GM18498 (cell line): Measurements from ENCODE around the gene MYH15.
"Not testable (repeated sequence)": the region's sequence is repeated elsewhere in the genome, so short reads cannot be mapped to it uniquely, and the experiment has no call there.

Experiments
- ATAC-seq: cut with Tn5 transposase; IDR thresholded peaks from one replicate; pipeline ENCODE4 v1.9.1; 2021; ENCODE audit warnings: mild to moderate bottlenecking, moderate library complexity; ENCODE audit not compliant: unreplicated experiment

The MYH15 gene

DNA sequence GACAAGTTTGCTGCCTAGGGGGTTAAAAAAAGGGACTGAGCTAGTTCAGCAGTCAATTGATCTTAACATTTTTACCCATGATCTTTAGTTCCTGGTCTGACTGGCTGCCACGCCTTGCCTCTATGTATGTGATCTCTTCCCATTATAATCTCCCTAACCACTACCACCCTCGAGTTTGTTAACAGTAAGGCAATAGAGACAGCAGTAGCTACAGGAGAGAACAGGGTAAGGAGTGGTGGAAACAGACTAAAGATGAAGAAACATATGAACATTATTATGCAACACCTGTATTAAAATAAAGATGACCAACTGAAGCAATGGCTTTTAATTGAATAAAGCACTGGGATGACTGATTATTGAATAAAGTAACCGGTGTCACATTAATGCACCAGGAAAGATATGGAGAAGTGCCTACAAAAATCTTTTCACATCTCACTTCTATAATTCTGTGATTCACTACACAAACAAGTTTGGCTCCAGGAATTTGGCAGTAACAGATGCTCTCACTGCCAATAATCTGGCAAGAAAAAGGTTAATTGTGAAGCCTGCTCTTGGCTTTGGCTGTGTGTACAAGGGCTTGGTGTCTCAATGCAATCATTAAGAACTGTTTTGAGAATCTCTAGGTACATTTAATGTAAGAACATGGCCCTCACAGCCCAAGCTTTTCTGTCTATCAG is 118.3 kb downstream of the MYH15 start:
- no peak for ATAC-seq

DNA sequence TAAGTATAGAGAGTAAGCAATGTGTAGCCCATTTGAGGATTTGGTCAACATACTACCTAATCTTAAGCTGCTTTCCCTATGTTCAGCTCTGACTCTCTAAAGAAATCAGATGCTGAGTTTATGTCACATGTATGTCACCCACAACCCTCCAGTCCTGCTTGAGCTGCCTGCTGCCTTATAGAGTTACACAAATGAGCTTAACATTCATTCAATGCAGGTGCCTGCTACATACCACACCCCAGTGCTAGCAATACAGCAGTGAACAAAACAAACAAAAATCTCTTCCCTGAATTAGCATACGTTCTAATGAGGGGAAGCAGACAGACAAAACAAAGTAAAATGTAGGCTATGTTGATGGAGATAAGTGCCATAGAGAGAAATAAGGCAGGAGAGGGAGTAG is 121.0 kb downstream of the MYH15 start:
- ATAC-seq, result no peak

DNA sequence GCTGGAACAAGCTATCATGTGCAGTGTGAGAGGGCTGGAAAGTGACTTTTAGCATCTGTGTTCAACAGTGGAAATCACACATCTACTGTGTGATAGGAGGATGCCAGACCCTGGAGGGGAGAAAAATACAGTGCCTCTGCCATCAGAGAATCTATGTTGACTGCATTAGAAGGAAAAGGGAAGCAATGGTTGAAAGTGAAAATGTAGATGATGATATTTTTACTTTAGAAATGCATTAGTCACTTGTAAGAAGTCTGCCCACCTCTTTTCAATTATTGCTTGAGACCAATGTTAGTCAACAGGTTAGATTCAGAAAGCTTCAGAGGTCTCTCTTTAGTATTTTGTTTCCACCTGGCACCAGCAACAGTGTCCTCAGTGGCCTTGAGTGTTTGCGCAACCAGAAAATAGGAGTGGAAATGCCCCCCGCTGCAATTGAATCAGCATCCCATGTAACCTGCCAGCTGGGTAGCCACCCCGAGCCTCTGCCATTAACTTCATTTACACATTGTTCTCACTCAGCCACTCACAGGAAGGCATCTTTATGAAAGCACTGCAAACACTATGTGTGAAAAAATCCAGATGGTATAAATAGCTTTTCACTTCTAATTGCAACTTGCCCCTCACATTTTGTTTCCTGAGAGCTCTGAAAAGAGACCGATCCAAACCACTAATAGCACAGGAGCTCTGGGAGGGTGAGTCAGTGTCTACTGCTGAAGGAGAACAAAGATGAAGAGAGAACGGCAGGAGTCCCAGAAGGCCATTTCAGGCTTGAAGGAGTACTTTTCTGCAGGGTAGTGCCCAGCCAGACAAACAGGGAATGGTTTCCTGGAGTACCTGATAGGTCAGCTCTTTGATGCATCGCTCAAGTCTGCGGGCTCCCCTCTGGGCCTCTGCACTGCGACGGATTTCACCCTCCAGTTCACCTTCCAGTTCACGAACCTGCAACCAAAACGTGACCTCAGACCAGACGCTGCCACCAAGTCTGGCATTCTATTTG is 122.0 kb downstream of the MYH15 start:
- peak; percentile 76 for ATAC-seq

DNA sequence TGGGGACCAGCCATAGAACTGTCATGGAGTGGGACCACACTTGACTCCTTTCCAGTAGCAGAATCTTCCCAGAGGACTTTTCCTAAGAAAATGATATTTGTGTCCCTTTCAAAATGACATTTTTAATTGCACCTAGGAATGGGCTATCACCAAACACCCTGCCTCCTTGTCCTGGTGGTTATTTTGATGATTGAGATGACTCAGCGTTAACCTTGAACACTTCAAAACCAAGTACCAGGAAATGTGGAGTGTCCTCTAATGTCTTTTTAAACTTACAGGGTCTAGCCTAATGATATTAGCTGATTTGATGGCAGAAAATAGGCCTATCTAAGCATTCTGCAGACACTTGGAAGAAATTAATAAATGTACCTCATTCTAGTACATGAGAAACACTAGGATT is 123.3 kb downstream of the MYH15 start:
- ATAC-seq, result no peak

DNA sequence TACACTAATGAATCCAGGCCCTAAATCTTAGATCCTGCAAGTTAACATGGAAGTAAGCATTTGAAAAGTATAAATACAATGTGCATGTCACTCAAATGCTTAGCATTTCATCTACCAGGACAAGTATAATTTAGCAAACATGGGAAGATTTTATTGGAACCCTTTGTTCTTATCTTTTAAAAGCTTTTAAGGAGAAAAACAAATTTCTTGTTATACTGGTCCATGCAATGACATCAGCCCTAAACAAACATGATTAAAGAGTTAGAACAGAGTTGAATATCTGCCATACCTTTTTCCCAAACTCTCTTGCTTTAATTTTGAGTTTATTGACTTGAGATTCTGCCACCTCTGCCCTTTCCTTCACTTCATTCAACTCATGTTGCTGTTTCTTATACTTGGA is 127.1 kb downstream of the MYH15 start:
- no peak for ATAC-seq

DNA sequence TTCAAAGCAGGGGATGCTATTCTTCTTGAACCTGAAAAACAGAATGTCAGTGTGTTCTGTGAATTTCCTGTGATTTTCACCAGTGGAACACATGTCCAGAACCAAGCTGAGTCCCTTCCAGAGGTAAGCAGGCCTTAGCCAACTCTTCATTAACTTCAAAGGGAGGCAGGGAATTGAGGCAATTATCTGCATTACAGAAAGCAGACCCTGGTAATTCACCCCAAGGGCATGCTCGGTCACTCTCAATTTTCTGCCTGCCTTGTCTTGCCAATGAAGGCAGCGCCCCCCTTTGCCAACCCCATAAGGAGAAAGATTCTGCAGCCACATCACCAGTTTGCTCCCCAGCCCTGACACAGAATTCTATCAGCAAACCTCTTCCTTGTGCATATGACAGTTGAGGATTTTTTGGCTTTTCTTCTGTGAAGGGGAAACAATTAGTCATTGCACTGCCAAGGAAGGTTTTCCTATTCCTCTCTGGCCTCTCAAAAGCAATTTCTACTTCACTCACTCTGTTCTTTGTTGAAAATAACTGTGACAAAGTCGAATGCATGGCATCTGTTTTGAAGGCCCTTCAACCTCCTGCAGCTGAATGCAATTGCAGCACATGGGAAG is 128.8 kb downstream of the MYH15 start:
- no peak for ATAC-seq

DNA sequence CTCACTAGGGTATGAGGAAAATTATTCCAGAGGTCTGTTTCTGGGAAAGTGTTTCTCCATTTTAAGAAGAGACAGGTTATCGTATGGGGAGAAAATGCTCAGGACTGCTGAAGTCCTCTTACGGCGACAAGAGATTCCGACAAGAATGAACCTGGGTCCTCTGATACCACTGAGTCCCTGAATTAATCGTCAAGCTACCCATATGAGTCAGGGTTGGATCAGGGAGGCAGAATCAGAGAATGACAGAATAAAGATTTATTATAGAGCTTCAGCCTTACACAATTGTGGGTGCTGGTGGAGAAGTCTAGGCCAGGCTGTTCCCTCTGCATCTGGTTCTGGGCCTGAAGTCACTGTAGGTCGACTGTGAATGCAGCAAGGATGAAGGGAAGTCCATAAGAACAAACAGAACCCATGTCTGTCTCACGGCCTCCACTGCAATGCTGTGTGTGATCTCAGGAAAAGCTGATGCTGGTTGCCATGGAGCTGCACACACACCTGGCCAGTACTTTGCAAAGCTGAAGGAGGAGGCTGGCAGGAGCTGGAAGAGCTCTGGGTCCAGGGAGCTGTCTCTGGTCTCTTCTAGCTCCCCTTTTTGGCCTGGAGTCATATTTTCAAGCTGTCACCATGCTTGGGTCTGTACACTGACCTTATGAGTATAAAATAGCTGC is 130.1 kb downstream of the MYH15 start:
- ATAC-seq, result no peak

DNA sequence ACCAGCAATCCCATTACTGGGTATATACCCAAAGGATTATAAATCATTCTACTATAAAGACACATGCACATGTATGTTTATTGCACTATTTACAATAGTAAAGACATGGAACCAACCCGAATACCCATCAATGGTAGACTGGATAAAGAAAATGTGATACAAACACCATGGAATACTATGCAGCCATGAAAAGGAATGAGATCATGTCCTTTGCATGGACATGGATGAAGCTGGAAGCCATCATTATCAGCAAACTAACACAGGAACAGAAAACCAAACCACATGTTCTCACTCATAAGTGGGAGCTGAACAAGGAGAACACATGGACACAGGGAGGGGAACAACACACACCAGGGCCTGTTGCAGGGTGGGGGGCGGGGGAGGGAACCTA is 131.4 kb downstream of the MYH15 start:
- not testable (repeated sequence) for ATAC-seq

DNA sequence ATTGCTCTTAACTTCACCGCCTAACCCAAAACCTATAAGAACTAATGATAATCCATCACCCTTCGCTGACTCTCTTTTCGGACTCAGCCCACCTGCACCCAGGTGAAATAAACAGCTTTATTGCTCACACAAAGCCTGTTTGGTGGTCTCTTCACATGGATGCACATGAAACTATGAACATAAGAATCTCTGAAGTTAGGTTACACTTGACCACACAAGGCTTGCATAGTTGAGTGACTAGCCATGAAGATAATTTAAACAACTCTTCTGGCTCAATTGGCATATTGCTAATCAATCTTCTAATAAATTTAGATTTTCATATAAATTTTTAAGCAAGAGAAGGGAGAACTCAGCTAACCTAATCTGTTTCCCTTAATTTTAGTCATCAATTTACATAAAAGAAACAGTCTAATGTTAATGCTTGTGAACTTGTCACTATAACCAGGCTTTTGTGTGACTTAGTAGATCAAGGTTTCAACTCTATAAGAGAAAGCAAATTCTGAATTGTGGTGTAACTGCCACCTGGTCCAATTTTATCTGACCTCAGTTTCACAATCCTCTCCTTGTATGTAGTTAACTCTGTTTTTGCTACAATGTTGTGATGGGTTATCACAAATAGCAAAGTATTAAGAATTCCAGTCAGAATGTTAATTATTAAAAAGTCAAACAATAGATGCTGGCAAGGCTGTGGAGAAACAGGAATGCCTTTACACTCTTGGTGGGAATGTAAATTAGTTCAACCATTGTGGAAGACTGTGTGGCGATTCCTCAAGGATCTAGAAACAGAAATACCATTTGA is 132.0 kb downstream of the MYH15 start:
- peak; percentile 72 for ATAC-seq

DNA sequence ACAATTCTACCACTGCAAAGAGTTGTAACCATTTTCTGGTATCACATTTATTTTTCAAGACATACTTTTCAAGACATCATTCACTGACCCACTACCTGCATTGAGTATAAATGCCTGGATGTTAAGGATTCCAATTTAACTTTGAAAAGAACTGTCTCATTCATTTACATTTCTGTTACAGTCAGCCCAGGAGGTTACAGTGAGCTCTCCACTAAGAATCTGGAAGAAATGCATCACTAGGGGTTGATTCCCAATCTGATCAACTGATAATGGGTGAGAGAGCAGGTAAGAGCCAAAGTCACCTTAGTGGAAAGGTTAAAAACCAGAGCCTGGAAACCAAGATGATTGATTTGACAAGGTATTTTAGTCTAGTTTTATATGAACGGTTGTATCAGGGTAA is 133.0 kb downstream of the MYH15 start:
- no peak for ATAC-seq

DNA sequence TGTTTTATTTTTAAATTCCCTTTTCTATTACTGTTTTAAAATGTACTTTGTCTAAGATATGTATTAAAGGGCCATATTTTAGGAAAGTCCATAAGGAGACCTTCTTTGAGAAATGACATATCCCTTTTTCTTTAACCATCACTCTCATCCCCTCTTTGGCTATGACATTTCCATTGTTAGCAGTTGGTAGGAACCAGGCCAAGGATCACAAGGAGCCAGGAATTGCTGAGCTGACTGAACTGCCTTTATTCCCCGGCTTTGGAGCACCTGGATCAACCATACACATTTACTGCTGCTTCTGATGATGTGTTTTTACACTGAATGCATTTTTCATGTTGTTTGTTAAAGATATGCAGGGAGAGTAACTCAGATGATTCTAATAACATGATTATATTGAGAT is 134.4 kb downstream of the MYH15 start:
- ATAC-seq, result no peak

DNA sequence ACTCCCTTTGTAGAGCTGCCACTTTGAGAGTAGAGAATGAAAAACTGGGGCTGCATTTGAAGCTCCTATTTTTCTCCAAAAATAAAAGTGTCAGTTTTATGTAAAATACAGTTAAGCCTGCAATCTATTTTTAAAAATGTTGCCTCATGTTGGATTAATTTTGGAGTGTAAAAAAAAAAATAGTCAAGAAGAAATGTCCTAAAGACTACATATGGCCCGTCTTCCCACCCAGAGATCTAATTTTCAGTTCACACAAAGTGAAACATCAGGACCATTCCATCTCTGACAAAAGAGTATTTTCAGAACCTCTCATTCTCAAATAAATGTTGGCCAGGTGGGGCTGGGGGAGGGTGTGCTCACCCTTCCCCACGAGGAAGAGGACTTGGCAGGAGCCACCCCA is 151.4 kb downstream of the MYH15 start:
- no peak for ATAC-seq

DNA sequence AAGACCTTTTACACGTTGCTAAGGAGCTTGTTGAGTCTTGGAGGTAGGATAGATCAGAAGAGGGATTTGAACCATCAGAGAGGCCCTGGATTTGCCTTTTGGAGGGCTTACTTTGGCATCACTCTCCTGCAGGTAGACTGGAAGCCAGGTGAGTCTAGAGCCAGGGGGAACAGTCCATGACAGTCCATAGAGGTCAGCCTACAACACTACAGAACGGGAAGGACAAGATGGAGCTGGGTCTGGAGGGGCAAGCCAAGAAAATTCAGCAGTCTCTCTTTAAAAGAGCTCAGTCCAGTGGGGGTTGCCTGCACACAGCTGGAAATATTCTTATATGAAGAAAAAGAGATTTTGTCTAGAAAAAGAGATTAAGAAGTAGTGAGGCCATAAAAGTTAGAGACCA is 153.4 kb downstream of the MYH15 start:
- ATAC-seq, result no peak

DNA sequence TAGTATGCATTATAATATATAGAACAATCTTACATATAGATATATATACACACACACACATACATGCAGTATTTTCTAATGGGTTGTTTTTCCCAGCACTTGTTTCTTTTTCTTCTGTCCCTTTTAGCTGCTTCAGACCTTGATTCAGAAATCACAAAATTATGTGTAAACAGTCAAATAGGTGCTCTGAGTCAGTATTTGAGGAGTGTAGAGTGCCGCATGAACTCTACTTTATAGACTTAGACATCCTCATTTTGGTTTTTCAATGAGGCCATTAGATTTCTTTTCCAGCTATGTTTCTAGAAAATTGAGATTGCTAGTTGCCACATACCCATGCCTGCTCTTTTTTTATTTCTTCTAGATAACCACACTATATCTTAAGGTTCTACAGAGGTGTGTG is 155.8 kb downstream of the MYH15 start:
- no peak for ATAC-seq

DNA sequence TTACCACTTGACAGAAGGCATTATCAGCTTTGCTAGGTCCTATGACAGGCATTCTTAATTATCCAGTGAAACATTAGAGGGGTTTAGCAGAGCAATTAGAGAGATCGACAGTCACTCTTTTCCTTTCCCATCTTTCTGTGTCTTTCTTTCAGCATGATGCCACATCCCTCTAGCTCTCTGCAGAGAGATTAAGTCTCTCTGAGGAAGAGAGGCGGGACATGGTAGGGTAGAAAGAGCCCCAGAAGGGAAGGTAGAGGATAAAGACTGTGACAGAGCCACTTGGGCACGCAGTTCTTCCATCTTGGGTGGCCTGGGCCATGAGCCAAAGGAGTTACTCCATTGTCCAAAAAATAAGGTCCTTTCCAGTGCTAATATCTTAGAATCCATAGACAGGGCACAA is 158.2 kb downstream of the MYH15 start:
- no peak for ATAC-seq

DNA sequence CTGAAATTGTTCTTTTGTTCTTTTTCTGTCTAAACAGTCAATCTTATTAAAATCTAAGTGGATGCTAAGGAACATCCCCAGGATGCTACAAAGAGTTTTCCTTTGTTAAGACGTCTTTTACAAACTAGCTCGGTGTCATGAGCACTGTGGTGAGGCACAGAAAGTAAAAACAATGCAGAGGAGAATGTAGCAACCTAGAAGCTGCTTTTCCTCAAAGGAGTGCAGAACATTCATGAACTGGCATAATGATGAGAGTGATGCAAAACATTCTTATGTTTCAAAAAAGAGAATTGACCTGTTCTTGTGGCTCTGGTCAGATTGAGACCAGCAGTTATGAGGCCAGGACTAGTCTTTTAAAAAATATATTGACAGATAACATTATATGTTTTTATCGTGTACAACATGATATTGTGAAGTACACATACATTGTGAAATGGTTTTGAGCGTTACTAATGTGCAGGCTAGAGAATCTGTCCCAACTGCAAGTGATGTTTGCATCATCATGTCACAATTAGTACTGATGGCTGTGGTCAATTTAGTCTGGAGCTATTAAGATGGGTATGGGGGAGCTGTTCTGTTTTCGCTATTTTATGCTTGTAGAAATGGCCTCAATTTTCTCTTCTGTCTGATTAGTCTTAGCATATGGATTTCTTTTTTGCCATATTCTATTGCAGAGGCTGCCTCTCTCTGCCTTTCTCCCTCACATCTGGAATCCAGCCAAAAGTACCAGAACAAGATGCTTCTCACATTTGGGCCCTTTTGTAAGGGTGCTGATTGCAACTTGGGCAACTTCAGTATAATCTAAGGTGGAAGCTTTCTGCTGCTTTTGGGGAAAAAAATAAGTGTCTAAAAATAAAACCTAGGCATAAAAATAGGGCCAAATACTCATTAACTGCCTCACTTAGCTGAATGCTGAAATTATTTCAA is 163.8 kb downstream of the MYH15 start:
- ATAC-seq, result no peak

DNA sequence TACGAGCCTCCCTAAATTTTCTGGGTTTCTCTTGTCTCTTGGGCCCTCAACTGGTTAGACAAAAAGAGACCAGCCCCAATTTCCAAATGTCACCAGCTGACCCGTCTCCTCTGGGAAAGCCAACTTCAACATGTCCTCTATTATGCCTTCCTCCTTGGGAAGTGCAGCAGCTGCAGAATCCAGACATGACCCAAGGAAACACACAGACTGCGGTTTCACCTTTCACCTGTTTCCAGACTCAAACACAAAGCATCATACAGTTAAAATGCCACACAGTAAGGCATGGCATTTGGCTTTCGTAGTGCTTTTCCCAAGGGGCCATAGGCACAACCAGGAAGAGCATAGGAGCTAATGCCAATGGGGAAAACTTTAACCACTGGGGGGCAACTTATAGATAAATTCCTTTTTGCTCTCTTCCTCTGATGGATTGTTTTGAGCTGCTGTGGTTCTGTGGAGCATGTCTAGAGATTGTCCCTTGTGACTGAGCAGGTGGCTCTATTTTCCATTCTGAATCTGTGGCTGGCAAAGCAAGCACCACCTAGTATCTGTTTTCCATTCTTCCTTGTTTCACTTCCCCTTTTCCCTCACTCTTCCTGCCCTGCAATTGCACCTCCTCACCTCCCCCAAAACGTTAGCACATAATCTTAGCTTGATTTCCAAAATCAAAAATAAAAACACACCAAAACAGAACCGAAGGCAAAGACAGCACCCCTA is 164.7 kb downstream of the MYH15 start:
- ATAC-seq, result no peak

DNA sequence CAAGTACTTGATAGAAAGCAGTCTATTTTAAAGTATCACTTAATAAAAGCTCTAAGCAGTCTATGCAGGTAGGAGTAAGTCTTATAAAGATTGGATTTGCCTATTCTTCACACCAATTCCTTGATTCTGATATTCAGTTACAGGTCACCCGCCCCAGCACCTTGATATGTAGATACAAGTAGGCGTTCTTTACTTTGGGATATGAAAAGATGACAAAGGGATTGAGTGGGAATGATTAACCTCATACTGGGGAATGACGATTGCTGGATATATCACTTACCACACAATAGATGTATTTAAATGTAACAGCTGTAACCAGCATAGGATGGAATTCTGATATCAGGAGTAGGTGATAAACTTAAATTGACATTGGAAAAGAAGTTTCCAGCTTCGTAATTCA is 166.9 kb downstream of the MYH15 start:
- ATAC-seq, result no peak
